Ishikawa (cell line): ENCODE results near the gene PHKG2.

Source experiments
- CEBPB ChIP-seq: IDR thresholded peaks from 2 replicates; pipeline ENCODE4 v1.6.1; 2012
- CREB1 ChIP-seq: IDR thresholded peaks from 2 replicates; pipeline ENCODE4 v1.6.1; 2012; ENCODE audit warnings: low read depth
- EGR1 ChIP-seq: IDR thresholded peaks from 2 replicates; pipeline ENCODE4 v1.6.1; 2012
- EP300 ChIP-seq: IDR thresholded peaks from 2 replicates; pipeline ENCODE4 v1.6.1; 2012; ENCODE audit warnings: borderline replicate concordance
- FOXM1 ChIP-seq: IDR thresholded peaks from 2 replicates; pipeline ENCODE4 v1.6.1; 2012; ENCODE audit warnings: low read depth, borderline replicate concordance
- MAX ChIP-seq: IDR thresholded peaks from 2 replicates; pipeline ENCODE4 v1.6.1; 2012
- NFIC ChIP-seq: IDR thresholded peaks from 2 replicates; pipeline ENCODE4 v1.6.1; 2012
- RAD21 ChIP-seq: IDR thresholded peaks from 2 replicates; pipeline ENCODE4 v1.6.1; 2012; ENCODE audit warnings: low read depth
- TAF1 ChIP-seq: IDR thresholded peaks from 2 replicates; pipeline ENCODE4 v1.6.1; 2012; ENCODE audit warnings: low read depth, mild to moderate bottlenecking
- TCF12 ChIP-seq: IDR thresholded peaks from 2 replicates; pipeline ENCODE4 v1.6.1; 2012; ENCODE audit warnings: low read depth
- USF1 ChIP-seq: IDR thresholded peaks from 2 replicates; pipeline ENCODE4 v1.6.1; 2012
- YY1 ChIP-seq: IDR thresholded peaks from 2 replicates; pipeline ENCODE4 v1.6.1; 2012; ENCODE audit warnings: low read depth
- ZBTB7A ChIP-seq: IDR thresholded peaks from 2 replicates; pipeline ENCODE4 v1.6.1; 2012; ENCODE audit warnings: low read depth
- TF ChIP-seq, protein P1 (sequence below): IDR thresholded peaks from 2 replicates; pipeline ENCODE4 v1.6.1; 2012; ENCODE audit warnings: low read depth, mild to moderate bottlenecking

DNA sequence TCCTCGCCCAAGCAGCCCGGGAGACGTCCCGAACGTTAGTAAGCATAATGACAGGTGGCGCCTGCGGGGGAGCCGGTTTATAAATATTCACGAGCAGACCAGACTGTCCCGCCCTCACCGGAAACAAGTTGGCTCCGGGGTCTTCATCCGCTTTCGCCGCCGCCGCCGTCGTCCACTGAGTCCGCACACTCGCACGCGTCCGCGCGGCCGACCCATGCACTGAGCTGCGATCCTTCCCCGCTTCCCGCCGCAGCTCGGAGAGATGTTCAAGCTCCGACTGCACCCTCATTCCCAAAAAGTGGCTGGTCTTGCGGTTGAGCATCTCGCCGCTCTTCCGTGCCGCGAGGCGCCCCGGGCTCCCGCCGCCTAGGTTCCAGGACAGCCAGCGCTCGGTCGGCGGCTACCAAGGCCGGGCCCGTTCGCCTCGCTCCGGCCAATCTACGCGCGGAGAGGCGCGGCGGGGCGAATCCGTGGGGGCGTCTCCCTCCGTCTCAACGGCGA is 13.3 kb downstream of the PHKG2 start:
- TF ChIP-seq NFIC (no peak), RAD21 (no peak), EP300 (no peak), TAF1 (no peak), ZBTB7A (no peak), EGR1 (no peak), CEBPB (no peak), FOXM1 (no peak), USF1 (no peak), MAX (peak; percentile 62), TCF12 (no peak), YY1 (no peak), CREB1 (no peak)
- TF ChIP-seq, protein P1, sequence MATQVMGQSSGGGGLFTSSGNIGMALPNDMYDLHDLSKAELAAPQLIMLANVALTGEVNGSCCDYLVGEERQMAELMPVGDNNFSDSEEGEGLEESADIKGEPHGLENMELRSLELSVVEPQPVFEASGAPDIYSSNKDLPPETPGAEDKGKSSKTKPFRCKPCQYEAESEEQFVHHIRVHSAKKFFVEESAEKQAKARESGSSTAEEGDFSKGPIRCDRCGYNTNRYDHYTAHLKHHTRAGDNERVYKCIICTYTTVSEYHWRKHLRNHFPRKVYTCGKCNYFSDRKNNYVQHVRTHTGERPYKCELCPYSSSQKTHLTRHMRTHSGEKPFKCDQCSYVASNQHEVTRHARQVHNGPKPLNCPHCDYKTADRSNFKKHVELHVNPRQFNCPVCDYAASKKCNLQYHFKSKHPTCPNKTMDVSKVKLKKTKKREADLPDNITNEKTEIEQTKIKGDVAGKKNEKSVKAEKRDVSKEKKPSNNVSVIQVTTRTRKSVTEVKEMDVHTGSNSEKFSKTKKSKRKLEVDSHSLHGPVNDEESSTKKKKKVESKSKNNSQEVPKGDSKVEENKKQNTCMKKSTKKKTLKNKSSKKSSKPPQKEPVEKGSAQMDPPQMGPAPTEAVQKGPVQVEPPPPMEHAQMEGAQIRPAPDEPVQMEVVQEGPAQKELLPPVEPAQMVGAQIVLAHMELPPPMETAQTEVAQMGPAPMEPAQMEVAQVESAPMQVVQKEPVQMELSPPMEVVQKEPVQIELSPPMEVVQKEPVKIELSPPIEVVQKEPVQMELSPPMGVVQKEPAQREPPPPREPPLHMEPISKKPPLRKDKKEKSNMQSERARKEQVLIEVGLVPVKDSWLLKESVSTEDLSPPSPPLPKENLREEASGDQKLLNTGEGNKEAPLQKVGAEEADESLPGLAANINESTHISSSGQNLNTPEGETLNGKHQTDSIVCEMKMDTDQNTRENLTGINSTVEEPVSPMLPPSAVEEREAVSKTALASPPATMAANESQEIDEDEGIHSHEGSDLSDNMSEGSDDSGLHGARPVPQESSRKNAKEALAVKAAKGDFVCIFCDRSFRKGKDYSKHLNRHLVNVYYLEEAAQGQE = no peak
